ENCODE measurements around the gene DUS3L.

GRCh38 chr19:5775668-5776309, 15.2 kb downstream of the DUS3L start:
- TF ChIP-seq, protein P1, sequence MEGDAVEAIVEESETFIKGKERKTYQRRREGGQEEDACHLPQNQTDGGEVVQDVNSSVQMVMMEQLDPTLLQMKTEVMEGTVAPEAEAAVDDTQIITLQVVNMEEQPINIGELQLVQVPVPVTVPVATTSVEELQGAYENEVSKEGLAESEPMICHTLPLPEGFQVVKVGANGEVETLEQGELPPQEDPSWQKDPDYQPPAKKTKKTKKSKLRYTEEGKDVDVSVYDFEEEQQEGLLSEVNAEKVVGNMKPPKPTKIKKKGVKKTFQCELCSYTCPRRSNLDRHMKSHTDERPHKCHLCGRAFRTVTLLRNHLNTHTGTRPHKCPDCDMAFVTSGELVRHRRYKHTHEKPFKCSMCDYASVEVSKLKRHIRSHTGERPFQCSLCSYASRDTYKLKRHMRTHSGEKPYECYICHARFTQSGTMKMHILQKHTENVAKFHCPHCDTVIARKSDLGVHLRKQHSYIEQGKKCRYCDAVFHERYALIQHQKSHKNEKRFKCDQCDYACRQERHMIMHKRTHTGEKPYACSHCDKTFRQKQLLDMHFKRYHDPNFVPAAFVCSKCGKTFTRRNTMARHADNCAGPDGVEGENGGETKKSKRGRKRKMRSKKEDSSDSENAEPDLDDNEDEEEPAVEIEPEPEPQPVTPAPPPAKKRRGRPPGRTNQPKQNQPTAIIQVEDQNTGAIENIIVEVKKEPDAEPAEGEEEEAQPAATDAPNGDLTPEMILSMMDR (IDR thresholded peaks at IDR 0.05 in 4 of 5, conservative IDR thresholded peaks at IDR 0.05 in 1 of 5): no peak
- TF ChIP-seq POLR2A (IDR thresholded peaks at IDR 0.05): no peak
